Measurements from ENCODE around the gene TXN.

GRCh38 chr9:110291921-110292557 is 35.7 kb upstream of the TXN start:
- TF ChIP-seq CTCF (IDR thresholded peaks at IDR 0.05; ENCODE audit: insufficient read depth, low read depth, low read length) (no peak), EZH2 (IDR thresholded peaks at IDR 0.05; ENCODE audit: insufficient read depth, low read length) (no peak)
